Activated CD4-positive, alpha-beta T cell treated with anti-CD3 and anti-CD28 coated beads for 36 hours (primary cell): ENCODE measurements around the gene INSIG1. TPM values are rescaled to one million over a fixed set of nuclear protein-coding genes. Genes with fewer than 3 reads are reported as not detected.

Source experiments
- ATAC-seq: fragments of 200-7000 bp; cut with Tn5 transposase; one replicate; pipeline ENCODE4 v1.10.0; 2021; ENCODE audit warnings: mild to moderate bottlenecking, moderate library complexity
- CTCF ChIA-PET: fragments of 350-600 bp; sonication (Branson Sonifier 250); formaldehyde crosslinking; loops from one replicate; lab custom pipeline; 2021; ENCODE audit warnings: antibody characterized with exemption; lab: Charles Lee
- POLR2A ChIA-PET: fragments of 350-600 bp; sonication (Branson Sonifier 250); formaldehyde crosslinking; loops from one replicate; lab custom pipeline; 2021; ENCODE audit warnings: antibody characterized with exemption, inconsistent platforms; lab: Charles Lee
- DNase-seq: peaks from one replicate; pipeline ENCODE4 v3.0.0-alpha.2; 2020
- H3K27ac Mint-ChIP-seq: one replicate; pipeline ENCODE4 v1.8.0; 2021; ENCODE audit warnings: mixed read lengths
- H3K27me3 Mint-ChIP-seq: one replicate; pipeline ENCODE4 v1.8.0; 2021; ENCODE audit warnings: mixed read lengths
- H3K36me3 Mint-ChIP-seq: one replicate; pipeline ENCODE4 v1.8.0; 2021; ENCODE audit warnings: low read depth, mixed read lengths
- H3K4me1 Mint-ChIP-seq: one replicate; pipeline ENCODE4 v1.8.0; 2021; ENCODE audit warnings: mixed read lengths
- H3K4me3 Mint-ChIP-seq: one replicate; pipeline ENCODE4 v1.8.0; 2021; ENCODE audit warnings: mild to moderate bottlenecking, moderate library complexity, mixed read lengths
- H3K9me3 Mint-ChIP-seq: one replicate; pipeline ENCODE4 v1.8.0; 2021; ENCODE audit warnings: low read depth, mixed read lengths
- intact Hi-C, 2 experiments: fragments of 100-400 bp; cut with DNase I in 1 of 2; cut with micrococcal nuclease in 1 of 2; formaldehyde crosslinking; loops; one replicate each; pipeline versions ENCODE4 v1.14.2 to v1.15.1; 2022 to 2024; cut with DNase I, micrococcal nuclease
- total RNA-seq, 2 experiments: library from RNA; stranded (reverse); gene quantifications; one replicate each; pipeline ENCODE4 v1.2.3, GENCODE V29; 2021

Gene INSIG1
- total RNA-seq, 2 experiments from 2014 or later: 100 to 110 TPM

DNA sequence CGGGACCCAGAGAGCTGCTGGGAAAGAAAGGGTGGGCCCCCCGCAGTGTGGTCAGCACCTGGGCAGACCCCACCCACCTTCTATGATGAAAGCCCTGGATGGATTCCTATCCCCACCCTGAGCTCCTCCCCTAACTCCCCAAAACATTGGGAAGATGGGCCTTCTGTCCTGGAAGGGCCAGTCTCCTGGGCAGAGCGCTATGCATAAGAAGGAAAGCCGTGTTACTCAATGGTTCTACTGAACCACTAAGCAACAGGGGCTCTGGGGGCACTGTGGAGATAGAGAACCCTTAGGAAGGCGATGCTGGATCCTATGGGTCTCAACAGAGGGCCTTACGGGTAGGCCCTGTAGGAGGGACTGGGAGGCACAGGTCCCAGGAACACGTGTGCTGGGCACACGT lies 30.7 kb upstream of the INSIG1 start:
- DNase-seq: no peak
- no peaks in the 10 kb centered on the region for H3K9me3 Mint-ChIP-seq
- POLR2A ChIA-PET: interaction anchor here (0.5 kb wide), 1 partner anchor 77 kb away, joined by 3 read pairs; no protein-coding TSS in a partner anchor
- H3K4me3 Mint-ChIP-seq: no peak overlapping the region
- H3K4me1 Mint-ChIP-seq: peaks cover 7% of the 10 kb centered on the region
- H3K36me3 Mint-ChIP-seq: no peaks in the 10 kb centered on the region
- CTCF ChIA-PET: interaction anchor here (0.6 kb wide), 1 partner anchor 351 kb away, joined by 3 read pairs; no protein-coding TSS in a partner anchor
- no peak for ATAC-seq
- intact Hi-C loops: no loop called here
- H3K27ac Mint-ChIP-seq: no peak overlapping the region
- peaks cover 4% of the 10 kb centered on the region for H3K27me3 Mint-ChIP-seq

DNA sequence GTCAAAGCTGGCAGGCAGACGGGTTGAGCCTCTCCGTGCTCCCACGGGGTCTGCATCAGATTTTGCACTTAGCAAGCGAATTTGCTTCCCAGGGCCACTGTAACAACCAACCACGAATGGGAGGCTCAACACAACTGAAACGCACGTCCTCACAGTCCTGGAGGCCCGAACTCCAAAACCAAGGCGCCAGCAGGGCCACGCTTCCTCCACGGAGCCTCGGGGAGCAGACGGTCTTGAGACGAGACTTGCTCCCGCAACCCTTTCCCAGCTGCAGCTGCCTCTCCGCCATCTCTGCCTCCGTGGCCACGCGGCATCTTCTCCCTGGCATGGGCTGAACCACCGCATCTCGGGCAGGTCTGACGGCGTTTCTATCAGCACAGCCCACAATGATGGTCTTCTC lies 30.2 kb upstream of the INSIG1 start:
- intact Hi-C loops: no loop called here
- H3K4me3 Mint-ChIP-seq: no peak overlapping the region
- DNase-seq (no peak), ATAC-seq (no peak)
- H3K9me3 Mint-ChIP-seq: no peaks in the 10 kb centered on the region
- CTCF ChIA-PET: interaction anchor here (0.7 kb wide), 1 partner anchor 9 kb away, joined by 3 read pairs; no protein-coding TSS in a partner anchor
- peaks cover 2% of the 10 kb centered on the region for H3K27me3 Mint-ChIP-seq
- H3K4me1 Mint-ChIP-seq: peaks cover 7% of the 10 kb centered on the region
- no peak overlapping the region for H3K27ac Mint-ChIP-seq
- H3K36me3 Mint-ChIP-seq: no peaks in the 10 kb centered on the region
- POLR2A ChIA-PET: no interaction called here

DNA sequence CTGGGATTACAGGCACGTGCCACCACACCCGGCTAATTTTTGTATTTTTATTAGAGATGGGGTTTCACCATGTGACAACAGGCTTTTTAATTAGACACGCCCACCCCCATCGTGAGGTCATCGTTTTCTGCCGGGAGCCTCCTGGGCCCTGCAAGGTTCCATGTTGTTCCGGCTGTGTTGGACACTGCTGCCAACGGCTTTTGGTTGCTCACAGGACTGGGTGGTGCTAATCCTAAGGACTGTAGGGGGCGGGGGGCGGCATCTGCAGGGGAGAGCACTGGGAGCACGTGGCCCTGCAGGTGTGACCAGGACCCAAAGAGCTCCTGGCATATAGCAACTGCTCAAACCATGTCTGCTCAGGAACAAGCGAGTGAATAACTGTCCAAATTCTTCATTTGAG lies 29.5 kb upstream of the INSIG1 start:
- CTCF ChIA-PET: interaction anchor here (0.7 kb wide), 1 partner anchor 8 kb away, joined by 3 read pairs; no protein-coding TSS in a partner anchor
- POLR2A ChIA-PET: no interaction called here
- Mint-ChIP-seq H3K4me3 (no peak overlapping the region), H3K27me3 (peaks cover 2% of the 10 kb centered on the region), H3K9me3 (no peaks in the 10 kb centered on the region), H3K4me1 (peaks cover 7% of the 10 kb centered on the region), H3K27ac (no peak overlapping the region), H3K36me3 (no peaks in the 10 kb centered on the region)
- DNase-seq (no peak), ATAC-seq (no peak)
- intact Hi-C loops: no loop called here

DNA sequence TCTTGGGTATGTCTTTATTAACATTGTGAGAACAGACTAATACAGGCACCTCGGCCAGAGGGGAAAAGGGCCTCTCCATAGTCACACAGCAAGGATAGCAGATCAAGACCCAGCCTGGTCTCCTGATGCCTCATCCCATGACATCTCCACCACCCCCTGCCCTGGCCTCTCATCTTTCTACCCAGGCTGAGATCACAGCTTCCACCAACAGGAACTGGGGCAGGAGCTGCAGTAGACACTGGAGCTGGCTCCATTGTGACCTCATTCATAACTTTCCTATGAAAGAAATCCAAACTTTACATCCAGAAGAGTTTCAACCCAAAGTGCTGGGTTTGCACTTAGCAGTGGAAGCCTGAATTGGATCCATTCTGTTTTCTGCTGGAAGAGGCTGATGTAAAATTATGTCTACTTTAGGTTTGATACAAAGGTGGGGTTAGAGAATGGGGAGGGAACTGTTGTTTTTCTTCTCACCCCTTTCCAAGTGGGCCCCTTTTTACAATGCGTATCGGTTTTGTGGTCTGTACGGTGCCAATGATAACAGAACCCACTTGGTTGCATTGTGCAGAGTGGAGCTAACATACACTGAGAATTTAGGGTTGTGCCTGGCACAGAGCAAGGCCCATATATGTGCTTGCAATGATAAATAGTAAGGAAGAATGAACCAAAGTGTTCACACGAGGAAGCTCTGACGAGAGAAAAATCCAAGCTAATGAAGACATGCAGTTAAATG lies 28.6 kb upstream of the INSIG1 start:
- Mint-ChIP-seq H3K27ac (no peak overlapping the region), H3K36me3 (no peaks in the 10 kb centered on the region), H3K9me3 (no peaks in the 10 kb centered on the region), H3K4me1 (peaks cover 7% of the 10 kb centered on the region), H3K4me3 (no peak overlapping the region), H3K27me3 (peaks cover 4% of the 10 kb centered on the region)
- intact Hi-C loops: no loop called here
- DNase-seq (no peak), ATAC-seq (no peak)
- CTCF ChIA-PET: interaction anchor here (0.7 kb wide), 2 partner anchors 18 to 136 kb away, joined by 3 read pairs; no protein-coding TSS in a partner anchor
- POLR2A ChIA-PET: no interaction called here

DNA sequence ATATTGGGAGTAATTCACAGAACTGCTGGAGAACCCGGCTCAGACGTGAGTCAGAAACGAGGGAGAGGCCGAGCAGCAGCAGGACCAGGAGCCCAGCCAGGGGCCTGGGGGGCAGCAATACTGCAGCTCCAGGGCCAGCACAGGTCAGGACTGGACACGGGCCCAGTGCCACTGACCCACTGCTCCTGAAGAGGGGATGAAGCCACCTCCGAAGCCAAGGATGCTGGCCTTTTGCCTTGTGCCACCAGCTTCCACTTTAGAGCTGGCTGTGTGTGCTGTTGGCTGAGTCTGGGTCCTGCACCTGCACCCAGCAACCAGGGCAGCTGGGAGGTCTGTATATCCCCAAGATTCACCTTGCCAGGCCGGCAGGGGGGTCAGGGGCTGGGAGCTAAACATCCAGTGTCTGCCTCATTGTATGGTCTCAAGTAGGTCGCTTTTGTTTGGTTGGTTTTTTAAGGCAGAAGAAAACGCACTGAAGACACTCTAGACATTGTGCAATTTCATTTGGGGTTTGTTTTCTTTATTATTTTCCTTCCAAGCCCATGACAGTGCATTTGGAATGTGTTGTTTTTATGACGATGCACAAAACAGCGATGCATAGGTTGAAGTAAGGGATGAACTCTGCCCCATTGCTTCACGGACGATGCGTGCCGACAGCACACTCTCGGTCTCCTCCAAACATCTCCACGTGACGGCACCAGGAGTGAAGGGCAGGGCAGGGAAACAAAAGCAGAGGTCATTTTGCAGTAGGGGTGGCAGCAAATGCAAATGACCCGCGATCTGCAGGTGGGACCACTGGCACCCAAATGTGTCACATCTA lies 27.7 kb upstream of the INSIG1 start:
- Mint-ChIP-seq H3K27me3 (peaks cover 7% of the 10 kb centered on the region), H3K36me3 (no peaks in the 10 kb centered on the region), H3K9me3 (no peaks in the 10 kb centered on the region), H3K4me1 (peaks cover 7% of the 10 kb centered on the region), H3K4me3 (no peak overlapping the region), H3K27ac (no peak overlapping the region)
- ATAC-seq (no peak), DNase-seq (no peak)
- CTCF ChIA-PET: interaction anchor here (0.7 kb wide), 1 partner anchor 136 kb away, joined by 3 read pairs; no protein-coding TSS in a partner anchor
- POLR2A ChIA-PET: no interaction called here
- intact Hi-C loops: no loop called here

DNA sequence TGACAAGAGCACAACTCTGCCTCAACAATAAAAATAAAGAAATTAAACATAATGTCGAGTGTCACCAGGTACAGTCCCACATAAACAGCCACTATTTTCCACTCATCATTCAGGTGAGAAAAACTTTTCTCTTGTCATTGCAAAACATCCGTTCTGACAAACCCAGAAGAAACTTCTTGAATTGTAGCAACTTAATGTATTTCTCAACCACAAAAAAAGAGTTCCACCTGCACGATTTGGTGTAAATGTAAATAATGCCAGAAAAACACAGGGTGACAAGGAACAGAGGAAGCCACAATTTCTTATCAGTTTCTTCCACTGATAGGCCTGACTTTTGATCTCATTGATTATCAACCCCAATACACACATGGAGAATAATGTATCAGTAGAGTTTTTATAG lies 26.8 kb upstream of the INSIG1 start:
- Mint-ChIP-seq H3K36me3 (no peaks in the 10 kb centered on the region), H3K4me1 (peaks cover 7% of the 10 kb centered on the region), H3K27me3 (peaks cover 9% of the 10 kb centered on the region), H3K9me3 (no peaks in the 10 kb centered on the region), H3K4me3 (no peak overlapping the region), H3K27ac (no peak overlapping the region)
- intact Hi-C loops: no loop called here
- DNase-seq (no peak), ATAC-seq (peak; percentile 42)
- ChIA-PET CTCF (no interaction called here), POLR2A (interaction anchor here (0.6 kb wide), 1 partner anchor 309 kb away, joined by 4 read pairs; no protein-coding TSS in a partner anchor)

DNA sequence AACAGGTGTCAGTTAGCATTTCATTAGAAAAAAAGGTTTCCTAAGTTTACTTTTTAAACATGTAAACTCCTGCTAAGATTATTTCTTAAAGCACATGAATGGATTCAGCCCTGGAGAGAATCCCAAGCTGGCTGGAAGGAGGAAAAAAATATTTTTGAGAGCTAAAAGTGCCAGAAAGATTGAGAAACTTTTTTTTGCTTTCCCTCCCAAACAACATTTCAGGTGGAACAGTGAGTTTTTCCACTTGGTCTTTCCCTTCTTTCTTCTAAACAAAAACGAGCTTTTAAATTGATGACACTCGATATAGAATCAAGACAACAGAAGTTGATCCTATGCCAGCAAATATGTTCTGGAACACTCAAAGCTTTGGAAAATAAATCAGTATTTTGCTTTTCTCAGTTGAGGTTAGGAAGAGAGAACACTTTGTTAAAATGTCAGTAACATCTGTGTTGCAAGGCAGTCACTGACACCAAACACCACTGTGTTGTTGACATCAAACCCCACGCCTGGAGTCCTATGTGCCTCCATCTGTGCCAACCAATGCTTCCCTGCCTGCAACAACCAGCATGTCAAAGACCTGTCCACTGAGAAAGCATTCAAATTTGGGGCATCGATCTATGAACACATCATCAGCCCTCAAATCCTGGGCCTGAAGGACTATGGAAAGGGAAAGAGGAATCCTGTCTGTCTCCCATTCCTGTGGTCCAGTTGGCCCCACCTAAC lies 22.9 kb upstream of the INSIG1 start:
- CTCF ChIA-PET: no interaction called here
- no peaks in the 10 kb centered on the region for H3K9me3 Mint-ChIP-seq
- no peak for DNase-seq
- no peaks in the 10 kb centered on the region for H3K36me3 Mint-ChIP-seq
- no peak for ATAC-seq
- intact Hi-C loops: no loop called here
- H3K4me3 Mint-ChIP-seq: no peak overlapping the region
- POLR2A ChIA-PET: no interaction called here
- peaks cover 22% of the 10 kb centered on the region for H3K4me1 Mint-ChIP-seq
- H3K27me3 Mint-ChIP-seq: peaks cover 11% of the 10 kb centered on the region
- no peak overlapping the region for H3K27ac Mint-ChIP-seq

DNA sequence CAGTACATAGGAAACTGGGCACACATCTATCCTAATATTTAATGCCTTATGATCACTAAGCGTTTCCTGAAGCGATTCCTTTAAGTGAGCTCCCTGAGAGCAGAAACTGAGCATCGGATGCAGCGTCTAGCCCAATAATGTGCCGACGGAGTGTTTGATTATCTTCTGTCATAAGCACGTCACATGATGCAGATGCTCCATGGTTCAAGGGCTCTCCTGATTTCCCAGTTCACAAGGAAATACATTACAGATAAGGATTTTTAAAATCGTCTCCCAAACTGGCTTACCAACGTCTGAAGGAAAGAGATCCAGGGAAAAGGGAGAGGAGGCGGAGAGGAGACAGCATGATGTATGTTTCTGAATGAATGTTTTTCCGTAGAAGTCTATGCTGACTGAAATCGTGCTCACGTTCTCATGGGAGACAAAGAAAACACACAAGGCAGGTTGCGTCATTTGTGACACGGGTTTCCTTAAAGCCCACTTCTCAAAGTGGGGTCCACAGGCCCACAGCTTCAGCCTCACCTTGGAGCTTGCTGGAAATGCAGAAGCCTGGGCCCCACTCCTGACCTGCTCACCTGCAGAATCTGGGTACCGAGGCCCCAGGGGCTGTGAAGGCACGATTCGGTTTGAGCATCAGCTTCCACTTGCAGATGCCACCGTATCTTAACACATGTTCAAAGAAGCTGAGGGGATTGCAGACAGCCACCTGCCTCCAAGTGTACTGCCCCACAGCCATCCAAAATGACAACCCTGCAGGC lies 21.5 kb upstream of the INSIG1 start:
- Mint-ChIP-seq H3K27ac (no peak overlapping the region), H3K4me1 (peaks cover 26% of the 10 kb centered on the region), H3K27me3 (peaks cover 12% of the 10 kb centered on the region), H3K4me3 (no peak overlapping the region), H3K9me3 (no peaks in the 10 kb centered on the region), H3K36me3 (no peaks in the 10 kb centered on the region)
- DNase-seq: no peak
- CTCF ChIA-PET: interaction anchor here (0.5 to 0.6 kb wide), 2 partner anchors 8 to 1924 kb away, joined by 3 read pairs; no protein-coding TSS in a partner anchor
- ATAC-seq: no peak
- POLR2A ChIA-PET: no interaction called here
- intact Hi-C loops: no loop called here

DNA sequence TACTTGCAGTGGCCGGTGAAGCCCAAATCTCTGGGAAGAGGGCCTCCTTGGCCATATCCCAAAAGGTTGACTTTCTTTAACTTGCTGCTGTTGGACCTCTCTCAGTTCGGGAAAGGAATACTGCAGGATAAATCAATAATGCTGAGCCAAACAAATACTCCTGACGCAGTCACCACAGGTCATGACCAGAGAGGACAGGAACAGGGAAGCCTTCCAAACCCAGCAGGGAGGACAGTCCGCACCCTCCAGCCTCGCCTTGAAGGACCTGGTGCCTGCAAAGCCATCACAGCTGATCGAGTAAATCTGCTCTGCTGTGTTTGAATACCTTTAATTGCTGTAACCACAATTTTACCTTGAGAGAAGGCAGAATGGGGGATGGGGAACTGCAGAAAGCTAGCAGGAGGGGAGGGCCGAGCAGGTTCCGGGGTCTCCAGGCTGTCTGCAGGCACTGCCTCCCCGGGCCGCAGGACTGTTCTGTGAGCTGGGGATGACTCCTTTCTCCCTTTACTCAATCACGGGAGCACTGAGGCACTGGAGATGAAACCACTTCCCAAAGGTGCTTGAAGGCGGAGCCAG lies 20.8 kb upstream of the INSIG1 start:
- H3K4me3 Mint-ChIP-seq: no peak overlapping the region
- peaks cover 12% of the 10 kb centered on the region for H3K27me3 Mint-ChIP-seq
- peaks cover 30% of the 10 kb centered on the region for H3K4me1 Mint-ChIP-seq
- H3K9me3 Mint-ChIP-seq: no peaks in the 10 kb centered on the region
- POLR2A ChIA-PET: no interaction called here
- DNase-seq (no peak), ATAC-seq (no peak)
- no peaks in the 10 kb centered on the region for H3K36me3 Mint-ChIP-seq
- CTCF ChIA-PET: interaction anchor here (0.5 to 0.6 kb wide), 2 partner anchors 9 to 1925 kb away, joined by 3 read pairs; no protein-coding TSS in a partner anchor
- no peak overlapping the region for H3K27ac Mint-ChIP-seq
- intact Hi-C loops: no loop called here

DNA sequence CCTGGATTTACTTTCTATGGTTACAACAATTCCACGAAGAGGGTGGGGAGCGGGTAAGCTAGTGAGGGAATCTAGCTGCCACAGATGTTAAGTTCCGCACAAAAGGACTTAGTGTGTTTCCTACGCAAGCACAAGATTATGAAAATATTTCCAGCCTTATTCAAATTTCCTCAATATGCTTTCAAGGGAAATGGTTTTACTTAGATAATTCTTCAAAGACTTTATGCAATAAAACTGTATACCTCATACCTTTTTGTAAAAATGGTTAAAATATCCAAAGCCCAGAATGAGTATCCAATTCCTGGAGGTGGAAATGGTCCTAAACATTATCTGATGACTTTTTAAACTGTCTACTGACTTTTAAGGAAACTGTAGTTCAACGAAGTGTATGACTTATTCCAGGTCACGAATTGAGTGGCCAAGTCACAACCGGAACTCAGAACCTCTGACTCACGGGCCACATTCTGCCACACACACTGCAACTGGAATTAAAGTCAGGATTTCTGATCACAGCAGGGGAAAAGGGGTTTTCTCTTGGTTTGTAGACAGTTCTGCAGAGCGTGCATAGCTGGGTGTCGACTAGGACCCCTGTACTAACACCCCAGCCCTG lies 20.2 kb upstream of the INSIG1 start:
- H3K36me3 Mint-ChIP-seq: no peaks in the 10 kb centered on the region
- H3K4me3 Mint-ChIP-seq: no peak overlapping the region
- no peak overlapping the region for H3K27ac Mint-ChIP-seq
- intact Hi-C loops: no loop called here
- H3K9me3 Mint-ChIP-seq: no peaks in the 10 kb centered on the region
- ChIA-PET CTCF (no interaction called here), POLR2A (no interaction called here)
- peaks cover 12% of the 10 kb centered on the region for H3K27me3 Mint-ChIP-seq
- DNase-seq (peak; percentile 65), ATAC-seq (peak; percentile 65)
- H3K4me1 Mint-ChIP-seq: peaks cover 35% of the 10 kb centered on the region
